CD4-positive, alpha-beta T cell treated with Interleukin-6 for 4 hours (primary cell): Measurements from ENCODE around the gene OR12D1.

Experiments
- DNase-seq: peaks from one replicate; pipeline ENCODE4 v3.0.0-alpha.2; 2020; ENCODE audit warnings: mixed read lengths

Gene OR12D1

GRCh38 chr6:29466241-29466640, 51.5 kb downstream of the OR12D1 start:
- no peak for DNase-seq
